Activated CD8-positive, alpha-beta memory T cell treated with anti-CD3 and anti-CD28 coated beads, Interleukin-2, amount 50 U/mL, for 4 hours (primary cell): ENCODE results near the gene ERCC6L2.
A peak's percentile ranks its signal among the peaks of the same experiment; 100 is the strongest.

Source experiments
- DNase-seq: peaks from one replicate; pipeline ENCODE4 v3.0.0-alpha.2; 2020

Gene ERCC6L2

DNA sequence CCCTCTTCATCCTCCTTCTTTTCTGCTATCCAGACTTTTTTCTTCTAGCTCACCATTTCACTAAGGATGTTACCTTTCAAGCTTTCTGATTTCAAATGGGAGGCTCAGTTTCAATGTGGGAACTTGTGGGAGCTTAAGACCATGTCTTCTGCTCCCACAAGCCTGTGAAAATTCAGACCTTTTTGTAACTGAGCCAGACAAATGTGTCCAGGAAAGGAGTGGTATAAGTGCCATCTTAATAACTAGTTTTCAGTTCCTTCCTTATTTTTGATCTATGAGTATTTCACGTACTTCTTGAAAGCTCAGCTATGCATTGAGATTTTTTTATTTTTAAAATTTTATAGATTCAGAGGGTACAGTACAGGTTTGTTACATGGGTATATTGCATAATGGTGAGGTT, 4.6 kb upstream of the ERCC6L2 start:
- no peak for DNase-seq

DNA sequence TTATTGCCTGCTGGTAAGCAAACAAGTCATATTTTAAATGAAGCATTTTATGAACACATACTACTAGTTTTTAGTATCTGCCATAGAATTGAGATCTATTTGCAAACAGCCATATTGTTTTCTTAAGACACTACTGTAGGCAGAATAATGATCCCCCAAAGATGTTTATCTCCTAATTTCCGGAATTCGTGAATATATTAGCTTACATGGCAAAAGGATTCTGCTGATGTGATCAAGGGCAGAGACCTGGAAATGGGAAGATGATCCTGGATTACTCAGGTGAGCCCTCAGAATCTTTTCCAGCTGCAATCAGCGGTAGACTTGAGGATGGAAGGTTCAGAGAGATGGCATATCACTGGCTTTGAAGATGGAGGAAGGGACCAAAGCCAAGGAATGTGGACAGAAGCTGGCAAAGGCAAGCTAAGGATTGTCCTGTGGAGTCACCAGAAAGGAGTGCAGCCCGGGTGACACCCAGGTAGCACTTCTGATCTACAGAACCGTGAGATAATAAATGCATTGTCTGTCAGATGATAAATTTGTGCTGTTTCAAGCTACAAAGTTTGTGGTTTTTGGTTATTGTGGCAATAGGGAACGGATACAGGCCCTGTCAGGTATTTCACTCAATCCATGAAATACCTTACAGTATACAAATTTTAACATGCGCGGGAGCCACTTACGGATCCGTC, 1.0 kb upstream of the ERCC6L2 start:
- no peak for DNase-seq

- peak; percentile 65 for DNase-seq
Measured at GRCh38 chr9:95874989-95875304, 544 bp upstream of the ERCC6L2 start.

- no peak for DNase-seq
Measured at GRCh38 chr9:95876138-95876444, 600 bp downstream of the ERCC6L2 start.

- DNase-seq, result no peak
Measured at GRCh38 chr9:95876595-95876994, 1.1 kb downstream of the ERCC6L2 start.

GRCh38 chr9:95877984-95878383, 2.5 kb downstream of the ERCC6L2 start:
- DNase-seq, result no peak

DNA sequence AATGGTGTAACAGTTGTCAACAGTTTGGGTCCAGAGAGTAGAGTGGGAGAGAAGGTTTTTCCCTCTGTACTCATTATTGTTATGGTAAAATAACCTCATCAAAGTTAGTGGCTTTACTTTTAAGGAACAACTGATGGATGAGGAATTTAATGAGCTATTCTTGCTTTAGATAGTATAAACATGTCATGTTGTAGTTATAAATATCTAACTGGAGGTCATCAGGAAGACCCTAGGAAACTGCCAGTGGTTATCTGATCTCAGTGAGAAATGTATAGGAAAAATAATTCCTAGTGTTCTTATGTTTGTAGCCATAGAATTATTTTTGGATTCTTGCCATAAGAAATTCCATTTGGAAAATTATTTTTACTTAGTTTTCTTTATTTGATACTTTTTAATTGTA, 4.1 kb downstream of the ERCC6L2 start:
- DNase-seq, result no peak

DNA sequence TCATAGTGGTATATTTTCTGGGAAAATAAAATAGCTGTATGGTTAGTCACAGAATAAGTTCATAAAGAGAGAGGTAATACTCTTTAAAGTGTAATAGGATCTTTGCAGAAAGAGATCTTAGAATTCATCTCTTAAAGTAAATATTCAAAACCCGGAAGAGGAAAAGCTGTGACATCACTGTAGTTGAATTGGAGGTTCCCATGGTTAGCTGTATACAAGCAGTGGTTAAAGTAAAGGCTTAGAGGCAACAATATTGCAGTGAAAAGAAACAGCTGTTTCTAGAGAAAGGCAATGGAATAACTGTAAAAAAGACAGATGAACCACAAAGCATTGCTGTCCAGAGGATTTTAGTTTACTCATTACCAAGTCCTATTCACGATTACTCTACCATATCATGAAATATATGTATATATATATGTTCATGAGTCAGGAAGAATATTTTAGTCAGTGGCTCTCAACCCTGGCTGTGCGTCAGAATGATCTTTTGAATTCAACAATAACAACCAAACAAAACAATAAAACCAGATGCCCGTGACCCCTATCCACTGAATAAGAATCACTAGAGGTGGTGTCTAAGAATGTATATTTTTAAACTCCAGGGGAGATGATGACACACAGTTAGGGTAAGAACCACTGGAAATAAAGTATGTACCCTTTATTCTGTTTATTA, 4.7 kb downstream of the ERCC6L2 start:
- no peak for DNase-seq

DNA sequence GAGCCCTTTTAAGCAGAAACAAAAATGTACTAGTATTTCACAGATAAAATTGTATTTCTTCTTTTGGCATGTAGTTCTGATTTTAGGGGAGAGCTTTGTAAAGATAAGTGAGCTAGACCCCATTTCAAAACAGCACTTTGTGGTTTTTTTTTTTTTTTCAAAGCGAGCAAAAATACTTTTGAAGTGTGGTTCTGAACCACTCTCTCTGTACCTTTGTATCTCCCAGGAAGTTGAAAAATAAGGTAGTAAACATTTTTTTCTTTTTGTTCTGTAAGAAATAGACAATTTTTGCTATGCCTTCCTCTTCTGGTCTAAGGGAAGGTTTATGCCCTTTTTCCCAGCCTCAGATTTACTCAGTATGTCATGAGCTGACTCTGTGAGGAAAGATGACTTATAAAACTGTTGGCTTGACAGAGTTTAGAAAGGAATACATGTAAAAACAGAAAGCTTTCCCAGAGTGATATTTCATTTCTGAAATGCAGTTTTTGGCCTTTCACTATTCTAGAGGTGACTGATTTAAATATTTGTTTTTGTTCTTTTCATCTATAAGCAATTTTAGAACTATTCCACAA, 12.5 kb downstream of the ERCC6L2 start:
- no peak for DNase-seq

GRCh38 chr9:95890594-95890993, 15.1 kb downstream of the ERCC6L2 start:
- no peak for DNase-seq

- no peak for DNase-seq
Measured at GRCh38 chr9:95891067-95891671, 15.7 kb downstream of the ERCC6L2 start.

DNA sequence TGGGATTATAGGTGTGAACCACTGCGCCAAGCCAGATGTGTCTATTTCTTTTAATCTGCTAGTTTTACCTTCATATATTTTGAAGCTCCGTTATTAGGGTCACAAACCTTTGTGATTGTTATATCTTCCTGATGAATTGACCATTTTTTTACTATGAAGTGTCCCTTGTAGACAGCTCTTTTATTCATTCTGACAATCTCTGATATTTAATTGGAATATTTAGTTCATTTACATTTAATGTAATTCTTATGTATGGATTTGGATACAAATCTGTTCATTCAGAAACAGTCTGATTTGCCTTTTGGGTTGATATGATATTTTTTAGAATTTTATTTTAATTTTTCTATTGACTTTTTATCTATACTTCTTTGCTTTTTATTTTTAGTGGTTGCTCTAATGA, 17.2 kb downstream of the ERCC6L2 start:
- no peak for DNase-seq

GRCh38 chr9:95896580-95896979, 21.1 kb downstream of the ERCC6L2 start:
- no peak for DNase-seq

- no peak for DNase-seq
Measured at GRCh38 chr9:95901506-95901905, 26.0 kb downstream of the ERCC6L2 start.

GRCh38 chr9:95903398-95903797, 27.9 kb downstream of the ERCC6L2 start:
- DNase-seq, result no peak

DNA sequence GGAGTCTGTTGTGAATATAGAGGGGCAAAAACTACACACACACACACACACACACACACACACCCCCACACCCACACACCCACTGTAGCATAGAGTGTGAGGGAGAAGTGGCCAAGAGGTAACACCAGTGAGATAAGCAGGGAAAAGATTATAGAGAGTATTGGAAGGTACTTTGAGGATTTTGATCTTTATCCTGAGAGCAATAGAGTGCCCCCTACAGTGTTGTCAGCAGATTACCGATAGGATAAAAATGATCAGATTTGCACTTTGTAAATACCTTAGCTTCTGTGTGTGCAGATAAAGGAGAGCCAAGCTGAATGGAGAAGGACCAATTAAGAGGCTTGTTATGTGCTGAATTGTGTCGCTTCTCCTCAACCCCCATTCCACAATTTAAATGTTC, 32.3 kb downstream of the ERCC6L2 start:
- no peak for DNase-seq

DNA sequence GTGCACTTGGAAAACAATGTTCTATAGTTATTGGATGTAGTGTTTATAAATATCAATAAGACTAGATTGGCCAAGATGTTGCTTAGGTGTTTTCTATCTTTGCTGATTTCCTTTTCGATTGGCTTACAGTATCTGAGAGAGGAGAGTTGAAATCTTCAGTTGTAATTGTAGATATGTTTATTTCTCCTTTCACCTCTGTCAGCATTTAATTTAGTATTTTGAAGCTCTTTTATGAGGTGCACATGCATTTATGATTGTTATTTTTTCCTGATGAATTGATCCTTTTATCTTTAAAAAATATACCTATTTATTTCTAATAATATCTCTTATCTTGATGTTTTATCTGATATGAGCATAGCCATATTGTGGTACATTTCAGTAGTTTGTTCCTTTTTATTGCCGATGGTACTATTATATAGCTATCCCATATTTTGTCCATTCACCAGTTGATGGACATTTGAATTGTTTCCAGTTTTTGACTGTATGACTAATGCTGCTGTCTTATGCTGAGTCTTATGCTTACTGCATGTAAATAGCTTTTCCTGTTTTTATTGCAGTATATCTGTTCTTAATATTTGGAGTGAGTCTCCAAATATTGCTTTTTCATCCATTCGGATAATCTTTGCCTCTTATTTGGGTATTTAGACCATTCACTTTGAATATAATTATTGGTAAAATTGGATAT, 34.7 kb downstream of the ERCC6L2 start:
- no peak for DNase-seq

DNA sequence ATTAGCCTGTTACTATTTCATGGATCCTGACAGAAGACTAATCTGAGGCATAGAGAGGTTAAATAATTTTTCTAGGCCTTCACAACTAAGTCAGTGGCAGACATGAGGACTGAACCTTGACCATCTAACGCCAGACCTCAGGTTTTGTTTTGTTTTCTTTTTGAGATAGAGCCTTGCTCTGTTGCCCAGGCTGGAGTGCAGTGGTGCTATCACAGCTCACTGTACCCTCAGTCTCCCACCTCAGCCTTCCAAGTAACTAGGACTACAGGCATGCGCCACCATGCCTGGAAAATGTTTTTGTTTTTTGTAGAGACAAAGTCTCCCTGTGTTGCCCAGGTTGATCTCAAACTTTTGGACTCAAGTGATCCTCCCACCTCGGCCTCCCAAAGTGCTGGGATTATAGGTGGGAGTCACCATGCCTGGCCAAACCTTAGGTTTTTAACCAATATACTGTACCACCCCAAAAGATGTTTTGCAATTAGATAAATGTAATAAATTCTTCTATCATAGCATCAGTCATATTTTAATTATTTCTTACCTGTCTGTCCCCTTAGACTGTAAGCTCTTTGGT, 35.4 kb downstream of the ERCC6L2 start:
- no peak for DNase-seq

- DNase-seq, result no peak
Measured at GRCh38 chr9:95912773-95913172, 37.3 kb downstream of the ERCC6L2 start.

- no peak for DNase-seq
Measured at GRCh38 chr9:95920017-95920416, 44.5 kb downstream of the ERCC6L2 start.

- no peak for DNase-seq
Measured at GRCh38 chr9:95923794-95924193, 48.3 kb downstream of the ERCC6L2 start.

- DNase-seq, result no peak
Measured at GRCh38 chr9:95924987-95925386, 49.5 kb downstream of the ERCC6L2 start.

DNA sequence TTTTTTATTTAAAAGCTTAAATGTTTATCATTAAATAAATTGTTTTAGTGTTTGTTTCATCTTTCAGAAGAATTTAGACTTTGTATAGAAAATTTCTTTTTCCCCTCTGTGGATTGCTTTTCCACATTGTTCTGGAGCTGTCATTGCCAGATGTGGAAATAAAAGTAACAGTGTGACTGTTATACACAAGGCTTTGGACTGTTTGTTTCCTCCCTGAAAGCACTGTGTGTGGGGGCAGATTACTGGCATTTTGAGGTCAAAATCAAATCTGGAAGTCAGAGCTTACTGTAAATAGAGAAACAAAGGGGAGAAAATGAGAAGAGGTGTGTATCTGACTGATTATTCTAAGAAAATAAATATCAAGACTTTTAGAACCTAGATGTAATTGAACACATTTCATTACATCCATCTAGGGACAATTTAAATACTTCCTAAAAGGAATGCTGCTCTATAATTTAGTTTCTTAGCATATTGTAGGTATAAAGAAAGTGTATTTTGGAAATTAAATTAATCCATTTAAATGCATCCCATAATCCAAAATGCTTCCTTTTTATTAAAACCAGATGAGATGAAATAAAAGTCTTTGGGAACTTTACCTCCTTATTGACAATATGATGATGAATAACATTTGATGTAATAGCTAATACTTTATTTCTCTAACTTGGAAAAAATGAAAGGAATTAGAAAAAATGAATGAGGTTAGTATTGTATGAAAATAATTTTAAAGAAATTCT, 51.9 kb downstream of the ERCC6L2 start:
- no peak for DNase-seq
